Measurements from ENCODE around the gene XPO6. TPM values are rescaled to one million over a fixed set of nuclear protein-coding genes. Genes with fewer than 3 reads are reported as not detected.

Gene XPO6
- polyA plus RNA-seq, 1 experiment = 207 TPM

DNA sequence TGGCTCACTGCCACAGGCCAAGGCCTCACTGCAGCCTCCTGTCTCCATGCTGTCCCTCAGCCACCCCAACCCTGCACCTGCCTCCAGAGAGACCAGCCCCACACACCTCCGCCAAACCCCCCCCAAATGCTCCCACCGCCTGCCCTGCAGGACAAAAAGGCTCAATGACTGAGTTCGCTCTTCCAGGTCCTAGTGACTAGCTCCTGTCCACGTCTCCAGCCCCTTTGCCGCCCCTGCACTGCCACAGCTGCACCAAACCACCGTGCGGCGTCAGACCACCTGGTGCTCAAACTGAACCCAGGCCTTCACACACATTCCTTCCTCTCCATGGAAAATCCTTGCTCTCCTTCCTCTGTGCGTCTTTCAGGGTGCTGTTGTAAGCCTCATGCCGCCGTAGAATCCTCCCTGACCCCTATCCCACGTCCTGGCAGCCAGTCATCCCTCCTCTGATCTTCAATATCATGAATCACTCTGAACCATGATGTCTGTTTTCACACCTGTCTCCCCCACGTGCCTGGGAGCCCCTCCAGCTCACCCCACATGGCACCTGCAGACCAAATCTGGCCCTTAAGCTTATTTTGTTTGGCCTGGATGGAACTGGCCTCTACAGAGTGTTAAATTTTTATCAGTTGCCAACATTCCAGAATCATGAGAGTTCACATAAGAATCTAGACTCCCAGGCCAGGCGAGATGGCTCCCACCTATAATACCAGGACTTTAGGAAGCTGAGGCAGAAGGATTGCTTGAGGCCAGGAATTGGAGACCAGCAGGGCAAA lies 144.0 kb downstream of the XPO6 start:
- Histone ChIP-seq H3K27me3 (ENCODE audit: control insufficient read depth, insufficient read depth, low read length) (peaks cover 36% of the 10 kb centered on the region), H3K27ac (ENCODE audit: low read depth, low read length) (no peak overlapping the region), H3K9me3 (ENCODE audit: control insufficient read depth, insufficient read depth, low read length) (no peaks in the 10 kb centered on the region), H3K4me3 (ENCODE audit: low read depth, low read length) (no peak overlapping the region)
- TF ChIP-seq, protein P1, sequence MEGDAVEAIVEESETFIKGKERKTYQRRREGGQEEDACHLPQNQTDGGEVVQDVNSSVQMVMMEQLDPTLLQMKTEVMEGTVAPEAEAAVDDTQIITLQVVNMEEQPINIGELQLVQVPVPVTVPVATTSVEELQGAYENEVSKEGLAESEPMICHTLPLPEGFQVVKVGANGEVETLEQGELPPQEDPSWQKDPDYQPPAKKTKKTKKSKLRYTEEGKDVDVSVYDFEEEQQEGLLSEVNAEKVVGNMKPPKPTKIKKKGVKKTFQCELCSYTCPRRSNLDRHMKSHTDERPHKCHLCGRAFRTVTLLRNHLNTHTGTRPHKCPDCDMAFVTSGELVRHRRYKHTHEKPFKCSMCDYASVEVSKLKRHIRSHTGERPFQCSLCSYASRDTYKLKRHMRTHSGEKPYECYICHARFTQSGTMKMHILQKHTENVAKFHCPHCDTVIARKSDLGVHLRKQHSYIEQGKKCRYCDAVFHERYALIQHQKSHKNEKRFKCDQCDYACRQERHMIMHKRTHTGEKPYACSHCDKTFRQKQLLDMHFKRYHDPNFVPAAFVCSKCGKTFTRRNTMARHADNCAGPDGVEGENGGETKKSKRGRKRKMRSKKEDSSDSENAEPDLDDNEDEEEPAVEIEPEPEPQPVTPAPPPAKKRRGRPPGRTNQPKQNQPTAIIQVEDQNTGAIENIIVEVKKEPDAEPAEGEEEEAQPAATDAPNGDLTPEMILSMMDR (IDR thresholded peaks at IDR 0.05; ENCODE audit: low read depth, low read length) = no peak
- no peak for DNase-seq (ENCODE audit: low read depth, low spot score)
- ChIA-PET CTCF (interaction anchor here (0.5 to 2.8 kb wide), 4 partner anchors 12 to 428 kb away, joined by 3 to 10 read pairs (median 4); no protein-coding TSS in a partner anchor), POLR2A (interaction anchor here (0.5 kb wide), 1 partner anchor 459 kb away, joined by 14 read pairs; no protein-coding TSS in a partner anchor)

DNA sequence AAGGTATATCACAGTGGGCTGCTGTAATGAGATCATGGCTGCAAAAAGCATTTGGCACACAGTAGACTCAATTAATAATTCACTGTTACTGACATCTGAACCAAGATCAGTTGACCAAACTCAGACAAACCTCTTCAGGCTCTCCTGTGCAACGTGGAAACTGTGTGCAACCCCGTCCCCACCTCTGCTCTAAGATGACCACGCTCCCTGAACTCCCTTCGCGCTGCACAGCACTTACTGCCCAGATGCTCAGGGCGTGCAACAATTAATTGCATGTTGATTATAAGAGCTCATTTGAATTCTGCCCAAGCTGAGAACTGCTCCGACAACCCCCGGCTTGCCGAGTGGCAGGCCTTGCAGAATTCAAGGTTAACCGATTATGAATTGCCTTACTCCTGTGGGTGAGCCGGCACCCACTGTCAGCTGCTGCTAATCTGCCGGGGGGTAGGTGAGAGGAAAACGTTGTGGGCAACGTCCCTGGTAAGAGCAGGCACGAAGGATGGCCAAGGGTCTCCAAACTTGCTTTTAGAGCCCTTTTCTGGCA lies 147.0 kb downstream of the XPO6 start:
- Histone ChIP-seq H3K4me3 (ENCODE audit: low read depth, low read length) (no peak overlapping the region), H3K27ac (ENCODE audit: low read depth, low read length) (no peak overlapping the region), H3K27me3 (ENCODE audit: control insufficient read depth, insufficient read depth, low read length) (peaks cover 59% of the 10 kb centered on the region), H3K9me3 (ENCODE audit: control insufficient read depth, insufficient read depth, low read length) (no peaks in the 10 kb centered on the region; the same call in 1 of the 2 replicates)
- POLR2A ChIA-PET = no interaction called here
- DNase-seq (ENCODE audit: low read depth, low spot score) = no peak
- CTCF ChIA-PET = interaction anchor here (0.8 to 1.3 kb wide), 3 partner anchors 153 to 424 kb away, joined by 3 to 4 read pairs (median 3); no protein-coding TSS in a partner anchor
- TF ChIP-seq, protein P1 (IDR thresholded peaks at IDR 0.05; ENCODE audit: low read depth, low read length) = no peak

DNA sequence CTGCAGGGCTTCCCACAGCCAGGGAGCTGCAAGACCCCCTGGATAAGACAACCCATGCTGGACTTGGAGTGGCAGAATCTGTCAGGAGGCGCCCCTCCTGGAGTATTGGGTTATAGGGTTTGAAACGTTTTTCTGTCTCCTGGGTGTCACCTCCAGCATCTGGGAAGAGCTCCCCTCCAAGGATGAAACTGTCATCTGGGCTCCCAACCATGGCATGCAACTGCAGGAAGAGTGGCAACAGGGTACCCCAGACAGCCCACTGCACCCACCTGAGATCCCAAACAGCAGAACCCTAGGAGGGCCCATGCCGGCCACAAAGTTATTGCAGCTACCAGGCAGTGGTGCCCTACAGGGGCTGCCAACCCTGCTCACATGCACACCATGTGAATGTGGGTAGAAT lies 147.6 kb downstream of the XPO6 start:
- peaks cover 63% of the 10 kb centered on the region for H3K27me3 ChIP-seq (ENCODE audit: control insufficient read depth, insufficient read depth, low read length)
- H3K4me3 ChIP-seq (ENCODE audit: low read depth, low read length) = no peak overlapping the region
- no peaks in the 10 kb centered on the region; the same call in 1 of the 2 replicates for H3K9me3 ChIP-seq (ENCODE audit: control insufficient read depth, insufficient read depth, low read length)
- TF ChIP-seq, protein P1 (IDR thresholded peaks at IDR 0.05; ENCODE audit: low read depth, low read length) = no peak
- POLR2A ChIA-PET = no interaction called here
- no peak overlapping the region for H3K27ac ChIP-seq (ENCODE audit: low read depth, low read length)
- CTCF ChIA-PET = interaction anchor here (1.1 to 1.3 kb wide), 2 partner anchors 153 to 424 kb away, joined by 3 to 4 read pairs; no protein-coding TSS in a partner anchor
- no peak for DNase-seq (ENCODE audit: low read depth, low spot score)

DNA sequence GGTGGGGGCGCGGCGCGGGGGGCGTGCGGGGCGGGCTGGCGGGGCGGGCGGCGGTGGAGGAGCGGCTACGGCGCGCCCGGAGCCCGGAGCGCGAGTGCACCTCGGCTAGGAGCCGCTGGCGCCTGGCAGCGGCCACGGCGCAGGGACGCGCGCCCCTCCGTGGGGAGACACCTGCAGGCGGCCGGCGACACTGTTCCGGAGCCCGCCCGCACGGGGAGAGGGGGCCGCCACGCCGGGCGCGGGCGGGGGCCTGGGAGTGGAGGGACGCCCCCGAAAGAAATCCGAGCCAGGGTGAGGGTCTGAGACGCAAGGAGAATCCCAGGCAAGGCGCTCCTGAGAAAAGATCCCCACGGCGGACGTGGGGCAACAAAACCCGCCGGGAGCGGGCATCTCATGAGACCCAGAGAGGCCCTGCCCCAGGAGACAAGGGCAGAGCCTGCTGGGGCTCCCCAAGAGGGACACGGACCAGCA lies 148.1 kb downstream of the XPO6 start, which contains the start of gene GSG1L:
Gene GSG1L (minus strand): TSS at position 124 of the 471 bp plus-strand sequence. CDS start 290 bp downstream, outside the sequence.
- H3K27ac ChIP-seq (ENCODE audit: low read depth, low read length) = no peak within 1 kb of the TSS
- CTCF ChIA-PET = interaction anchor here (1.1 to 1.3 kb wide), 2 partner anchors 154 to 423 kb away, joined by 3 to 4 read pairs; no protein-coding TSS in a partner anchor
- peaks cover 63% of the 10 kb centered on the region for H3K27me3 ChIP-seq (ENCODE audit: control insufficient read depth, insufficient read depth, low read length)
- DNase-seq (ENCODE audit: low read depth, low spot score) = no peak
- no peaks in the 10 kb centered on the region; the same call in 1 of the 2 replicates for H3K9me3 ChIP-seq (ENCODE audit: control insufficient read depth, insufficient read depth, low read length)
- no peak within 1 kb of the TSS for H3K4me3 ChIP-seq (ENCODE audit: low read depth, low read length)
- TF ChIP-seq, protein P1 (IDR thresholded peaks at IDR 0.05; ENCODE audit: low read depth, low read length) = no peak
- POLR2A ChIA-PET = no interaction called here
